Astrocyte (in vitro differentiated cells and primary cell): ENCODE measurements around the gene OR8B12.

Experiments
- CTCF ChIP-seq: IDR thresholded peaks from 2 replicates; pipeline ENCODE4 v1.5.1; 2011; ENCODE audit warnings: low read depth, mild to moderate bottlenecking, inconsistent platforms, low read length, moderate library complexity; ENCODE audit not compliant: insufficient read depth
- EZH2 ChIP-seq: IDR thresholded peaks from 2 replicates; pipeline ENCODE4 v1.6.1; 2012; ENCODE audit warnings: mild to moderate bottlenecking, low read length, inconsistent platforms; ENCODE audit not compliant: insufficient read depth

GRCh38 chr11:124591430-124591829, 48.0 kb upstream of the OR8B12 start:
- no peak for TF ChIP-seq CTCF
- no peak for TF ChIP-seq EZH2
